Liver (tissue), 3 donors: ENCODE results near the gene MCF2L2.

Experiments
- CTCF ChIP-seq: fragments of 150-350 bp; IDR thresholded peaks from 2 replicates; pipeline ENCODE4 v1.5.1; 2017; ENCODE audit warnings: improper control_type of control experiment, low read depth, low read length; ENCODE audit not compliant: missing input control
- RAD21 ChIP-seq, 2 donors: IDR thresholded peaks; 2 replicates each; pipeline ENCODE4 v1.6.1; 2016; ENCODE audit warnings: antibody characterized with exemption in 2 of 2, mild to moderate bottlenecking in 2 of 2
- YY1 ChIP-seq: IDR thresholded peaks from 2 replicates; pipeline ENCODE4 v1.6.1; 2016; ENCODE audit warnings: antibody characterized with exemption, mild to moderate bottlenecking
- donor health status: healthy.
- donor health status: healthy.

DNA sequence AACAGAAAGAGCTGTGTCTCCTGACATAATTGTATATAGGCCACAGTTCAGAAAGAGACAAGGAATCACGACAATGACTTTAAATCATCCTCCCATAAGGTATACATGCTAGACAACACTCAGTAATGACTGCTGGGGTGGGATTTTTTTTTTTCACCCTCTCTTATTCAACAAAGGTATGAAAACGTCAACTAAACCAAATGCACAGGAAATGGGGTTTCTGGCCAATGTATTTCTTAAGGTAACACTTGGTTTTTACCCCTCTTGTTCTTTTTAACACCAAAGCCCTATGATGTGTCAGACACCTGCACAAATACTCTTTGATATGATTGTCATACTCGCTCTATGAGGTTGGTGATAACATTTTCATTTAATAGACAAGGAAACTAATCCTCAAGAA is 78.3 kb downstream of the MCF2L2 start:
- no peak for TF ChIP-seq CTCF
- TF ChIP-seq YY1, result no peak
- TF ChIP-seq RAD21 (IDR thresholded peaks at IDR 0.05), result no peak
